ENCODE results near the gene CTBP1.
A peak's percentile ranks its signal among the peaks of the same experiment; 100 is the strongest.

CTBP1 gene

DNA sequence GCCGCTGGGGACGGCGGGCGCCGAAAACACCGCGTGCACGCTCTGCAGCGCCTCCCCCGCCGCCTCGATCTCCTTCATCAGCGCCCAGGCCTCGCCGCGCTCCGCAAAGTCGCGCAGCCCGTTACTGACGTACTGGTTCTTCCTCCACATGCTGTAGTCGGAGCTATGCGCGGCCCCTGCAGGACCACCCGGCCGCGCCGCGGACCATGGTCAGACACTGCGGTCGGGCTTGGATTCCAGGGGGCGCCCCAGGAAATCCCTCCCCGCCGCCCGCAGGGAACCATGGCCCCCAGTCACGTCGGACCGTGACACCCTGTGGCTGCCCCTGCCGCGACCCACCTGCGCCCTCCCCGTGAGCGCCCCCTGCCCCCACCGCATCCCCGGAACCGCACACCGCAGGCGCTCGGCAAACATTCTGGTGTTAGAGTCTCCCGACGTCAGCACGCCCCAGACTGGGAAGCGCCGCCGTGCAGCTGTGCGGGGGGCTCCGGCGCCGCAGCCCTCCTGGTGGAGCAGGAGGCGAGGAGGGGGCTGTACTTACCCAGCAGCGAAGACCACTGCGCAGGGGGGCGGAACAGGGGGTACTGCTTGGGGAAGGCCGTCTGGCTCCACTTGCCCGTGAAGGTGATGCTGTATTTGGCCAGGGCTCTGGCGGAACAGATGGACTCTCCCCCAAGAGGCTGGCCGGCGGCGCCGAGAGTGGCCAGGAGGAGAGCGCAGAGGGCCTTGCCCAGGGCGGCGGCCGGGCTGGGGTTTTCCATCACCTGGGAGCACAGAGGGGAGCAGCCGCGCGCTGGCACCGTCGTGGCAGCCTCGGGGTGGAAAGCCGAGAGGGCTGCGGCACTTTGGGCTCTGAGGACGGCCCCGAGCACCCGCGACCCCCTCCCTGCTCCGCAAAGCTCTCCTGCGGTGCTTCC, 77.4 kb downstream of the CTBP1 start:
- no peak for DNase-seq

DNA sequence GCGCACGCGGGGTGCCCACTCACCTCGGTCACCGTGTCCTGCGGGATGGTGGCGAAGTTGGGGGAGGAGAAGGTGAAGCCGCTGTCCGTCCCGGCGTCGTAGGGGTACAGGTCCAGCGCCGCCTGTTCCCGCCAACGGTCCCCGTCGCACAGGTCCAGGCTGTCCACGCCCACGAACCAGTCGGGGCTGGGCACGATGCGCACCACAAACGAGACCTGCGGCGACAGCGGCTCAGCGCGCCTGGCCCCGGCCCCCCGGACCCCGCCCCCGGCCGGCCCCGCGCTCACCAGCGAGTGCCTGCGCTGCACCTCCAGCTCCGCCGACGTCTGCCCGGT, 78.0 kb downstream of the CTBP1 start:
- DNase-seq: no peak

DNA sequence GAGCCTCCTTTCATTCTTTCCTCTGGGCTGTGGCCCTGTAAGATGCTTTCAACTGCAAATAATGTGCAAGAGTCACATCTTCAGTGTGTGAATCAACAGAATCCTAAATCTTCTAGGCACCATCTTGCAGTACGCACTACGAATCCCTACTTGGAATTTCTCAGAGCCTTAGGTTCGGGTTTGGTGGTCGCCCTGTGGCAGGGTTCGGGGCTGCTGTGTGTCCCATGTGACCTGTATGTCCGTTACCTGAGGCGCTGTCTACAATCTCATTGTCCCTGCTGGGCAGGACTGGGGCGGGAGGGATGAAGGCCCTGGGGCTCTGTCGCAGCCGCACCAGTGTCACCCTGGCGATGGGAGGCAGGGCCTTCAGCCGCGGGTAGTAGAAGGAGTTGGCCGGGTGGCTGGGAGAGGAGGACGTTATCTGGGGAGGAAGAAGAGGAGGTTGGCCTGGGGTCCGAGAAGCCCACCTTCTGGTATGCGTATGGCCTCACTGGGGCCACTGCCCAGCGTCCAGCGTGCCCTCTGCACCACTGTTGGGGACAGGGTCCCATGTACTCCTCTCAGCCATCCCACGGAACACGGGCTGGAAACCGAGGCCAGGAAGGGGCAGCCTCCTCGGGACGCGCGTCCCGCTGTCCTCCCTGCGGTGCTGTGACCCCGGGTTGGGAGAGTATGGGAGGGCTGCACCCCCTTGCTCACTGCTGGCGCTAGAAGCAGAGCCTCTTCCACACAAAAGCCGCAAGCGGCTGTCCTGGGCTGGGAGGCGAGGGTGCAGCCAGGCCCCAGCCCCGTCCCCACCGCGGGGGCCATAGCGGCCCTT, 78.6 kb downstream of the CTBP1 start:
- DNase-seq: no peak

DNA sequence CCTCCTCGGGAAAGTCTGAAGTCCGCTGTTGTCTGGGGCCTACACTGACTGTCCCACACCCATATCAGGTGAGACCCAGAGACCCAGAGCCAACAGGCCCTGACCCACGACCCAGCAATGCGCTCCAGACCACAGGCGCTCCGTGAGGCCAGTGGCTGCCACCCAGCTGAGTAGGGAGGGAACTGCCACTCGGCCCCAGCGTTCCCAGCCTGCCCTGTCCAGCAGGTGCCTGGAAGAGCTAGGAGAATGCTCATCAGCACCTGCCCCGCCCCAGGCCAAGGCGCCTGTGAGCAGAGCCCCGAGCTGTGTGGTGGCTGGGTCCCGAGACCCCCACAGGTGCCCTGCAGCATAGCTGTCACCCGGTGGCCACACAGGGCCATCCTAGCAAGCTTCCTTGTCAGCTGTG, 79.2 kb downstream of the CTBP1 start:
- DNase-seq: no peak

DNA sequence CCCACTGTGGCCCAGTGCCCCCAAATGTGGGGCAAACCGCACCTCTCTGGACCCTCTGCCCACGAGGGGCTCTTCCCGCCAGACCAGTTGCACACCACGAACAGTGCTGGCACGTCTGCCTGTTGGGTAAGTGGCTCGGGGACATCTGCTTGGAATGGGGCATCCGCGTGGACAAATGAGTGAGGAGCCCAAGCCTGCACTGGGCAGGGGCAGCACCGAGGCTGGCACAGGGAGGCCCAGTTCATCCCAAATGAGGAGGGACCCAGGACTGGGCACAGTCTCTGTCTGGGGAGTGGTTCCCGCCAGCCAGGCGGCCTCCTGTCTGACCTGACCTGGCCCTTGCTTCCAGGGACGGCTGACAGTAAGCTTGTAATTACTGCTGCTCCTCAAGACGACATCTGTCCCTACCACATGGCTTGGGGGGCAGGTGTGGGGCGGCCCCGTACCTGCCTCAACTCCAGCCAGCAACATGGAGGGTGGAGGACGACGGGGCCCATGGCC, 79.7 kb downstream of the CTBP1 start:
- DNase-seq: no peak

DNA sequence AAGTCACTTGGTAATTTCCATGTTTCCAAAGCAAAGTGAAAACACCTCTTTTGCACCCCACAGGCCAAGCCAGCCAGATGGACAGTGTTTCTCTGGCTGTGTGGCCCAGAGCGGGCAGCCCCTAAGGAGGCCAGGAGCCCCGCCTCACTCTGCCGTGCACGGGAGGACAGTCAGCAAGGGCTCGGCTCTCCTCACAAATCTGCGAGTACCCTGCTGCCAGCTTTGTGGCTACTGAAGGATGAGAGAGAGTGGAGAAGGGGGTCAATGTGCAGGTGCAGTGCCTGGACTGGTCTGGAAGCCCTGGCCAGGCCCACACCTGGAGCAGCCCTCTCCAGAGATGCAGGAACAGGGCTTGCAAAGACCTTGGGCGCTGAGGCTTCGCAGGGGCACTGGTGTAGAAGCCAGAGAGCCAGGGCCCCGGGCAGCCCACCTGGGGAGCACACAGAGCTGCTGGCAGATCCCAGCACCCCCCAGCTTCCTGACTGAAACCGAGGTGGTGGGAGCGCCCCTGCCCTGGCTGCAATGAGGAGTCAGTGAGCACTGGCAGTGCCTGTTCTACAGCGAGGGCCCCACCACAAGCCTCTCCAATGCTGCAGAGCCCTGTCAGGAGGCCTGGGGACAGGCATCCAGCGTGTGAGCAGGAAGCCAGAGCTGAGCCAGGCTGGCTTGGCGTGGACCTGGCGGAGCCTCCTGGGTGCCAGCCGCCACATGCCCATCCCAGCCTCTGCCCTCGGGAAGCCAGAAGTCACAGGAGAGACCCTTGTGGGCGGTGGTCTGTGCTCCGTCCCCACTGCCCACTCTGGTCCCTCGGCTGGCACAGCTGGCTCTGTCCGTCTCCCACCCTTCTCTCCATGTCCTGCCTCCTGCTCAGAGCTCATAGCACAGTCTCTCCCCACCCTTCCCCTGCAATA, 80.5 kb downstream of the CTBP1 start:
- no peak for DNase-seq

DNA sequence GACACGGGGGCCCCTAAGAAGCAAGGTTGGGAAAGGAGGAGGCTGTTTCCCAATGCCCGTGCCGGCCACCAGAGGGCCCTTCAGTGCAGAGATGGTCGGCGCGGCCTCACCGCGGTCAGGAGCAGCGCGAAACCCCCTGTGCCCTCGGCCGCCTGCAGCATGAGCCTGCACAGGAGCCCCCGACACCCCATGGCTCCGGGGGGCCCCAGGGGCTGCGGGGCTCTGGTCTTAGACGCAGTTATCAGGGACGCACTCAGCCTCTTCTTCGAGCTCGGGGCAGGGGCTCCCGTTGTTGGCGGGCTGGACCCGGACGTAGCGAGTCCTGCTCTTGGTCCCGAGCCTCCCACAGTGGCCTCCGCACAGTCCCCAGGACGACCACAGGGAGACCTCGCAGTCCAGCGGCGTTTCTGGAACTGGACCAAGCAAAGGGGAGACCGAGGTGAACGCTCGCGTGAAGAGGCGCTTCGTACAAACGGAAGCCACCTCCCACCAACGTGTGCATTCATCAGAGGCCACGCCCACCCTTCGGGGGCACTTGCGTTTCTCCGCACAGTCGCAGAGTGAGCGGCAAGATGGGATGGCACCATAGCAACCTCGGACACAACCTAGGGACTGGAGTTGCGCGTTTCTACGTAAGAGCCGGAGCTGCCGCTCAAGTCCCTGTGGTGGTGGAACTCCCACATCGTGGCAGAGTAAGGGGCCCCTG, 81.5 kb downstream of the CTBP1 start:
- DNase-seq: peak; percentile 58

DNA sequence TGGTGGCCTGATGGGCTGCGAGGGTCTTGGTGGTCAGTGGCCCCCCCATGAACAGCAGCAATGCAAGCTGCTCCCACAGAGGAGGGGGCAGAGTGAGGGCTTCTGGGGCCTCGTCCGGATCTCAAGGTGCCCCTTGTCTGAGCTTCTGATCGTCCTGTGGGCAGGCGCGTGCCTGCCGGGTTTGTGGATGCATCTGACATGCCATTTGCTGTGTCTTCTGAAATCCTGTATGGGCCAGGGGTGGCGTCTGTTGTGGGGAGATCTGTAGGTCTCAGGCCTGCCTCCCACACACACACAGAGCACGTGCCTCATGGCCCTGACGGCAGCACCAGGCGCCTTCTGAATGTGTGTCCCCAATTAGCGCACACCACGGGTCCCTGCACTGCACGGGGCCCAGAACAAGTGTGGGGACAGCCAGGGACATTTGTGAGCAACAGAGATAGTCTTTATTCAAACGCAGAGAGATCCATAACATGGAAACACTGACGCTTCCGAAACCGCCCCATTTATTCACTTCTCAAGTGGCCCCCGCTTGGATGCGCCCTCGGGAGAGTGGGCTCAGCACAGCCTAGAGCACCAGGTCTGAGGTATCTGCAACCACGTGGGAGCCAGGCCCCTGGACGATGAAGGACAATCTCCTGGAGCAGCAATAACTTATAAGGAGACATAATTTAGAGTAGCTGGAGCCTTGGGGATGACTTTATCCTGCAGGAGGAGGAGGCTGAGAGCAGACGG, 82.3 kb downstream of the CTBP1 start:
- DNase-seq: no peak

DNA sequence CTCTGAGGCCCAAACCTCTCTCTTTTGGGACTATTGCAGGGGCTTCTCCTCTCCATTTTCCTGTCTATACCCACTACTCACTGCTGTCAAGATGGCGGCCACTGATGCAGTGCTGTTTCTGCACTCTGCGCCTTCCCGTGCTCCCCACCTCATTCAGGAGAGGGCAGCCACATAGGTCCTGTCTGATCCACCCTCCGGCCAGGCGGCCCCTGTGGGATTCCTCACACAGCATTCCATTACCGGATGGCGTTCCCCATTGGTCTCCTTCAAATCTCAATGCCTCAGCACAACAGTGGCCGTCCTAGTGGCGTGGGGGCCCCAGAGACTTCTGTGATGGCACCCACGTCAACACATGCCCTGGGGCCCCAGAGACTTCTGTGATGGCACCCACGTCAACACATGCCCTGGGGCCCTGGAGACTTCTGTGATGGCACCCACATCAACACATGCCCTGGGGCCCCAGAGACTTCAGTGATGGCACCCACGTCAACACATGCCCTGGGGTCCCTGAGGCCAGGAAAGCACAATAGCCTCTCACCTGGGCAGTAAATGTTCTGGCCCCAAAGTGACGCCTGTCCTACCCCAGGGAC, 83.9 kb downstream of the CTBP1 start:
- DNase-seq: no peak

DNA sequence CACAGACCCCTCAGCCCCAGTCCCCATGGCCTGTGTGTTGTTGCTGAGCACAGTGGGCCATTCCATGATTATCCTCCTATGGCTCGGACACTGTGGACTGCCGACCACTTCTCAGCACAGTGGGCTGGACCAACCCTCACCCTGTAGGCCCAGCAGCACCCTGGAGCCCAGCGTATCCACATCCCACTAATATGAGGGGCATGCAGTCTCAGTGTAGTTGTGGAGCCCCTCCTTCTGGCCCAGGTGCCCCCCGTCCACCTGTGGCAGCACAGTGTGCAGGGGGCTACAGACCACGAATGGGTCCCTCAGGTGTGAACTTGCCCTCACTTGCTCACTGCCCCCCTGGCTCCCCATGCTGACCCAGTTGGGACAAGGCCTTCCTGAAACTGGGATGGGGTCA, 84.5 kb downstream of the CTBP1 start:
- DNase-seq: no peak

DNA sequence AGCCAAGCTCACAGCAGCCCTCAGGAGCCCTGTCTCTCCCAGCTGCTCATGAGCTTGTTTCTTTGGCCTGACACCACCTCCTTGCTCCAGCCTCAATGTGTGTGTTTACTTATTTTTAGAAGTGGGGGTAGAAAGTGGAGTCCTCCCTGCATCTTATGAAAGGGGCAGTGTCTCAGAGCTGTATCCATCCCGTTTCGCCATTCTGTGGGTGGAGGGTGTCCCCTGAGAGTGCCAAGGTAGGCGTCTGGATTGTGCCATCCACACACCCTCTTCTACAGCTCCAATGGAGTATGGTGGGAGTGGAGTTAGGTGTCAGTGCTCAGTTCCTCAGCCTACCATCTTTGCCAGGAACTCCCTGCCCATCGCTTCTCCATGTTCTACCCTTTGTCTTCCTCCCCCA, 84.9 kb downstream of the CTBP1 start:
- DNase-seq: no peak

Data from NCI-H2029 treated with DMSO at 0.1 percent for 48 hours (cell line).